ENCODE results near the gene BRI3BP.

Gene BRI3BP

GRCh38 chr12:124953689-124954405 lies 39.6 kb upstream of the BRI3BP start:
- Histone ChIP-seq H2AK5ac (ENCODE audit: low read length) (no peak overlapping the region), H3K14ac (ENCODE audit: low read length) (no peak overlapping the region), H2BK12ac (ENCODE audit: low read length) (no peak overlapping the region), H3K4ac (ENCODE audit: low read depth, low read length) (no peak overlapping the region), H3K4me3 (ENCODE audit: low read depth, low read length) (no peak overlapping the region), H3K18ac (ENCODE audit: low read length) (no peak overlapping the region), H4K91ac (ENCODE audit: low read depth, low read length) (no peak overlapping the region), H4K8ac (ENCODE audit: low read depth, low read length) (no peak overlapping the region), H3K23ac (ENCODE audit: low read length) (no peak overlapping the region), H3K4me2 (ENCODE audit: low read length) (no peak overlapping the region), H4K12ac (ENCODE audit: low read depth, low read length) (no peak overlapping the region), H2BK120ac (ENCODE audit: insufficient read depth, low read length, poor library complexity) (no peak overlapping the region), H3K4me1 (ENCODE audit: control insufficient read depth in 1 of 2, insufficient read depth in 2 of 2, low read length in 2 of 2) (no peaks in the 10 kb centered on the region), H3K27me3 (ENCODE audit: insufficient read depth, low read length) (no peaks in the 10 kb centered on the region), H3K9me3 (ENCODE audit: insufficient read depth, low read depth, low read length) (peaks cover 3% of the 10 kb centered on the region), H3K79me1 (ENCODE audit: low read length) (no peaks in the 10 kb centered on the region), H3K79me2 (ENCODE audit: control insufficient read depth, insufficient read depth, low read length, poor library complexity) (no peaks in the 10 kb centered on the region), H3K27ac (ENCODE audit: low read depth, low read length) (no peak overlapping the region), H3K9ac (ENCODE audit: low read length) (no peak overlapping the region), H3K36me3 (ENCODE audit: control insufficient read depth in 1 of 2, insufficient read depth in 2 of 2, low read length in 2 of 2) (peaks cover 49 to 61% of the 10 kb centered on the region in 2 experiments), H2BK5ac (ENCODE audit: low read depth, low read length, poor library complexity) (no peak overlapping the region), H2AFZ (ENCODE audit: insufficient read depth, low read length, poor library complexity) (no peak overlapping the region)
- WGBS (ENCODE audit: extremely low coverage, insufficient coverage, insufficient read length): no CpG with 5 or more reads among the region's 32 CpGs
- no peak for DNase-seq

- Histone ChIP-seq H2BK12ac (ENCODE audit: low read length) (no peak overlapping the region), H3K4me2 (ENCODE audit: low read length) (no peak overlapping the region), H3K79me1 (ENCODE audit: low read length) (no peaks in the 10 kb centered on the region), H3K4me3 (ENCODE audit: low read depth, low read length) (no peak overlapping the region), H3K27ac (ENCODE audit: low read depth, low read length) (no peak overlapping the region), H3K18ac (ENCODE audit: low read length) (no peak overlapping the region), H2AK5ac (ENCODE audit: low read length) (no peak overlapping the region), H3K27me3 (ENCODE audit: insufficient read depth, low read length) (no peaks in the 10 kb centered on the region), H3K14ac (ENCODE audit: low read length) (no peak overlapping the region), H4K91ac (ENCODE audit: low read depth, low read length) (no peak overlapping the region), H3K4me1 (ENCODE audit: control insufficient read depth in 1 of 2, insufficient read depth in 2 of 2, low read length in 2 of 2) (no peaks in the 10 kb centered on the region), H2BK5ac (ENCODE audit: low read depth, low read length, poor library complexity) (no peak overlapping the region), H3K4ac (ENCODE audit: low read depth, low read length) (no peak overlapping the region), H3K9ac (ENCODE audit: low read length) (no peak overlapping the region), H3K36me3 (ENCODE audit: control insufficient read depth in 1 of 2, insufficient read depth in 2 of 2, low read length in 2 of 2) (peaks cover 42 to 57% of the 10 kb centered on the region in 2 experiments), H2BK120ac (ENCODE audit: insufficient read depth, low read length, poor library complexity) (no peak overlapping the region), H4K12ac (ENCODE audit: low read depth, low read length) (no peak overlapping the region), H3K9me3 (ENCODE audit: insufficient read depth, low read depth, low read length) (peaks cover 5% of the 10 kb centered on the region), H2AFZ (ENCODE audit: insufficient read depth, low read length, poor library complexity) (no peak overlapping the region), H4K8ac (ENCODE audit: low read depth, low read length) (no peak overlapping the region), H3K79me2 (ENCODE audit: control insufficient read depth, insufficient read depth, low read length, poor library complexity) (no peaks in the 10 kb centered on the region), H3K23ac (ENCODE audit: low read length) (no peak overlapping the region)
- no CpG with 5 or more reads among the region's 4 CpGs for WGBS (ENCODE audit: extremely low coverage, insufficient coverage, insufficient read length)
- DNase-seq: peak; percentile 29 to 54
Measured at GRCh38 chr12:124954771-124955170, 38.7 kb upstream of the BRI3BP start.

- Histone ChIP-seq H3K4me3 (ENCODE audit: low read depth, low read length) (no peak overlapping the region), H2AK5ac (ENCODE audit: low read length) (no peak overlapping the region), H3K79me1 (ENCODE audit: low read length) (no peaks in the 10 kb centered on the region), H3K27me3 (ENCODE audit: insufficient read depth, low read length) (no peaks in the 10 kb centered on the region), H2BK120ac (ENCODE audit: insufficient read depth, low read length, poor library complexity) (no peak overlapping the region), H3K4me2 (ENCODE audit: low read length) (no peak overlapping the region), H3K23ac (ENCODE audit: low read length) (no peak overlapping the region), H3K36me3 (ENCODE audit: control insufficient read depth in 1 of 2, insufficient read depth in 2 of 2, low read length in 2 of 2) (peaks cover 40 to 54% of the 10 kb centered on the region in 2 experiments), H2BK5ac (ENCODE audit: low read depth, low read length, poor library complexity) (no peak overlapping the region), H3K9me3 (ENCODE audit: insufficient read depth, low read depth, low read length) (peaks cover 8% of the 10 kb centered on the region), H4K8ac (ENCODE audit: low read depth, low read length) (no peak overlapping the region), H3K14ac (ENCODE audit: low read length) (no peak overlapping the region), H3K4me1 (ENCODE audit: control insufficient read depth in 1 of 2, insufficient read depth in 2 of 2, low read length in 2 of 2) (no peaks in the 10 kb centered on the region), H3K27ac (ENCODE audit: low read depth, low read length) (no peak overlapping the region), H3K79me2 (ENCODE audit: control insufficient read depth, insufficient read depth, low read length, poor library complexity) (no peaks in the 10 kb centered on the region), H4K91ac (ENCODE audit: low read depth, low read length) (no peak overlapping the region), H3K9ac (ENCODE audit: low read length) (no peak overlapping the region), H3K18ac (ENCODE audit: low read length) (no peak overlapping the region), H3K4ac (ENCODE audit: low read depth, low read length) (no peak overlapping the region), H2BK12ac (ENCODE audit: low read length) (no peak overlapping the region), H4K12ac (ENCODE audit: low read depth, low read length) (no peak overlapping the region), H2AFZ (ENCODE audit: insufficient read depth, low read length, poor library complexity) (no peak overlapping the region)
- WGBS (ENCODE audit: extremely low coverage, insufficient coverage, insufficient read length): no CpG with 5 or more reads among the region's 16 CpGs
- DNase-seq: no peak
Measured at GRCh38 chr12:124956571-124956970, 36.9 kb upstream of the BRI3BP start.

GRCh38 chr12:124961055-124961454 lies 32.4 kb upstream of the BRI3BP start:
- H2AK5ac ChIP-seq (ENCODE audit: low read length): no peak overlapping the region
- peaks cover 7% of the 10 kb centered on the region for H3K9me3 ChIP-seq (ENCODE audit: insufficient read depth, low read depth, low read length)
- no peak overlapping the region for H3K4me2 ChIP-seq (ENCODE audit: low read length)
- H4K8ac ChIP-seq (ENCODE audit: low read depth, low read length): no peak overlapping the region
- no peak overlapping the region for H4K12ac ChIP-seq (ENCODE audit: low read depth, low read length)
- no peak overlapping the region for H3K4ac ChIP-seq (ENCODE audit: low read depth, low read length)
- WGBS (ENCODE audit: extremely low coverage, insufficient coverage, insufficient read length): no CpG with 5 or more reads among the region's 29 CpGs
- peaks cover 56 to 59% of the 10 kb centered on the region in 2 experiments for H3K36me3 ChIP-seq (ENCODE audit: control insufficient read depth in 1 of 2, insufficient read depth in 2 of 2, low read length in 2 of 2)
- no peaks in the 10 kb centered on the region for H3K27me3 ChIP-seq (ENCODE audit: insufficient read depth, low read length)
- no peak overlapping the region for H3K23ac ChIP-seq (ENCODE audit: low read length)
- no peak overlapping the region for H3K9ac ChIP-seq (ENCODE audit: low read length)
- no peak for DNase-seq
- H3K4me3 ChIP-seq (ENCODE audit: low read depth, low read length): peak overlapping the region; percentile 60
- H3K79me1 ChIP-seq (ENCODE audit: low read length): no peaks in the 10 kb centered on the region
- H2AFZ ChIP-seq (ENCODE audit: insufficient read depth, low read length, poor library complexity): no peak overlapping the region
- H2BK12ac ChIP-seq (ENCODE audit: low read length): no peak overlapping the region
- no peak overlapping the region for H2BK120ac ChIP-seq (ENCODE audit: insufficient read depth, low read length, poor library complexity)
- H3K27ac ChIP-seq (ENCODE audit: low read depth, low read length): no peak overlapping the region
- H3K4me1 ChIP-seq (ENCODE audit: control insufficient read depth in 1 of 2, insufficient read depth in 2 of 2, low read length in 2 of 2): no peaks in the 10 kb centered on the region
- H3K18ac ChIP-seq (ENCODE audit: low read length): no peak overlapping the region
- no peaks in the 10 kb centered on the region for H3K79me2 ChIP-seq (ENCODE audit: control insufficient read depth, insufficient read depth, low read length, poor library complexity)
- no peak overlapping the region for H3K14ac ChIP-seq (ENCODE audit: low read length)
- no peak overlapping the region for H4K91ac ChIP-seq (ENCODE audit: low read depth, low read length)
- no peak overlapping the region for H2BK5ac ChIP-seq (ENCODE audit: low read depth, low read length, poor library complexity)

Data from trophoblast cell (in vitro differentiated cells and primary cell).